GM21717 (cell line): ENCODE results near the gene SYCP1.
"Not testable (repeated sequence)": the region's sequence is repeated elsewhere in the genome, so short reads cannot be mapped to it uniquely, and the experiment has no call there.

Source experiments
- ATAC-seq: cut with Tn5 transposase; IDR thresholded peaks from one replicate; pipeline ENCODE4 v1.9.1; 2021; ENCODE audit warnings: mild to moderate bottlenecking, moderate library complexity; ENCODE audit not compliant: unreplicated experiment

Gene SYCP1

DNA sequence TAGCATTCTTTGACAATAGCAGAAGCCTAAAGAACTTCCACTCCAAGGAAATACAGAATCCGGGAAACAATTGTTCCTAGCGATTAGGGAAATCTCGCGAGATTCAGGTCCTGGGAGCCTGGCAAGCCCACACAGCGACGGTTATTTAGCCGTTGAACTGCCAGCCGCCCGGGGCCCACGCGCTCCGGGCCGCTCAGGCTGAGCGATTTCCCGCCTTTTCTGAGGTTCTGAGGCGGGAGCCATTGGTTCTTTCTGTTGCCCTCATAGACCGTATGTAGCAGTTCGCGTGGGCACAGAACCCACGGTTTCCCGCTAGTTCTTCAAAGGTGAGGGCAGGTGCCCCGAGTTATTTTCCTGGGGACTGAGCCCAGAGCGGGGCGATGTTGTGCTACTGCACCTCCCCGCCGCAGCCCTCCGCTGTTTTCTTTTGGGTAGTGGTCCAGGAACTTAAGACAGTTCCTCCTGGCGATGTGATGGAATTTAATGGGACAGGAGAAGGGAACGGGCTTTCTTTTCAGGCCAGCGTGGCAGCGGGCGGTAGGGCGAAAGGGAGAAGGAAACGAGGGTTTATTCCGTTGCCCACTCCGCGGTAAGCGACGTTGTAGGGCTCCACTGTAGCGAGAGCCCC is at the start of gene SYCP1:
SYCP1 (plus strand) TSS at position 171 of the 628 bp plus-strand sequence. CDS start 602 bp downstream, outside the sequence.
- ATAC-seq = no peak

- no peak for ATAC-seq
Observed at GRCh38 chr1:114819869-114820268, 34.8 kb upstream of the SYCP1 start.

DNA sequence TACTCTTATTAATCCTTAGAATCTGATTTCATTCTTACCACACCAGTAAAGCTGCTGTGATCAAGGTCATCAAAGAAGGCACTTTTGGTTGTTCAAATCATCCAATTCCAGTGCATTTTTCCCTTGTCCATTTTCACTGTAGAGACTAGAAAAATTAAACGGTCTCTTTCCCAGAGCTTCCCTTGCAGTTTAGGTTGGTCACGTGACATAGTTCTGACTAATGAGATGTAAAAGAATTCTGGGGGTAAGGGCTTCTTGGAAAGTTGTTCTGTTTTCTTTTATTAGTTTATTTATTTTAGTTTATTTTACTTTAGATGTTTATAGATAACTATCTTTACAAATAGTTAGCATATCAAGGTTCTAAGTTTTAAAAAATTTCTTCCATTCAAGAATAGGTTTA is 34.3 kb upstream of the SYCP1 start:
- no peak for ATAC-seq

DNA sequence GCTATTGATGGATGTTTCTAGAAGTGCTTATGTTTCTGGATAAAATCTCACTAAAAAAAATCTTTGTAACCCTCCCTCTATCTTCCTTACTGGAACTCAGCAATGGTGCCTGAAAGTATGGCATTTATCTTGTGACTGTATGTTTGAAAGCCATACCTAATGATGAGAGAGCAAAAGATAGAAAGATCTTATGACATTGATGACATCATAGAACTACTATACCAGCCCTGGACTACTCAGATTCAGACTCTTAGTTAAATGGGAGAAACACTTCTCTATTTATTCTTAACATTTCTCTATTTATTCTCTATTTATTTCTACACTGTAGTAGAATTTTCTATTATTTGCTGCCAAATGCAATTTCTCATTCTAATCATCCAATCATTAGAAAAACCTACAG is 32.7 kb upstream of the SYCP1 start:
- no peak for ATAC-seq

DNA sequence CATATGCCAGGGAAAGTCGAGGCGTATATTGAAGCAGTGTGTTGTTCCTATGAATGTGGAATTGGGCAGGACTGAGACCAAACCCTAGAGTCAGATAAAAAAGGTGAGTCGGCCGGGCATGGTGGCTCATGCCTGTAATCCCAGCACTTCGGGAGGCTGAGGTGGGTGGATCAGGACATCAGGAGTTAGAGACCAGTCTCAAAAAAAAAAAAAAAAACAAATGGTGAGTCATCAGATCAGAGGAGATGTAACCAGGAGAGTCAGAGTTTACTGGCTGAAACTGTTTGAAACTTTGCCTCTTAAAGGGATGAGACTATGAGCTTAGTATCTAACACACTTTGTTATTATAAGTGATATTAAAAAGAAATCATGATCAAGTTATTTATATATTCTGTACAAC is 26.4 kb upstream of the SYCP1 start:
- ATAC-seq = no peak

DNA sequence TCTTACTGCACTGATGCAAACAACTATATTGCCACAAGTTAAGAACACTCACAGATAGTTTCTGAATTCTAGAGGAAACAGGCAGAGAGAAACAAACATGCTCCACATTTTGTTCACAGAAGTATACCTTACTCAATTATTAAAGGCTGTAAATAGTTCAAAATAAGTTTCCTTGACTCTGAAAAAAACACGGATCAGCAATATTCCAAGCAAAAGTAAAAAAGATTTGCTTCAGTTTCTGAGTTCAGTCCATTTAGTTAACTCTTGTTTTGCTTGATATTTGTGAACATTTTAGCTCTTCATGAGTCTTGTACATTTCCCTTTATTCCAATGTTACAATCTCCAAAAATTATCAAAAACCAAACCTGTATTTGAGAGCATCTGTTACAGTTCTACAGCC is 24.6 kb upstream of the SYCP1 start:
- not testable (repeated sequence) for ATAC-seq

DNA sequence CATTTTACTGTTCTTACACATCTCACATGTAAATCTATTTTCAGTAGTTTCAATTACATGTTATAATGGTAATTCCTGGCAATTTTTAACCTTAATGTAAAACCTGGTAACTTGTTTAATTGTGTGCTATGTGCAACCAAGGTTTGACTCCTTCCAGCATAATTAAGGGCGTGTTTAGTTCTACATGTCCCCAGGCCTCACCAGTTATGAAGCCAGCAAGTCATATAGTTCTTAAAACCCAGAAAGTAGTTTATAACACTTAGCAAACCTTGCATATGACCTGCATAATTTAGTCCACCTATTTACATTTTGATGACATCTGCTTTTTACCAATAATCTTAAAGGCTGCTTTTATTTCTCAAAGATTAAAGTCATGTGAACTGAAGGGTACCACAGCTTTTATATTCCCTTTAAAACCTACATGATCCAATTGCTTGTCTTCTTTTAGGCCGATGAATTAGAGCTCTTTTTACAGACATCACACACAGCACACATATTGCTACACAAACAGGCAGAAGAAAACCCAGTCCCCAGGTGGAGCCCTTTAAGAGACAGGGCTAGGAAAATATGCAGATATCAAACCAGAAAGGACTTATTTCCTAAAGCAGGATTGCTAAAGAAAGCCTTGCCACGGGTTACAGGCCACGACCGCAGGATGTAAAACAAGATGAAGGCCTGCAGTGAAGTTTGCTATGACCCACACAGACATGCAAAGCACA is 23.2 kb upstream of the SYCP1 start:
- ATAC-seq = no peak

DNA sequence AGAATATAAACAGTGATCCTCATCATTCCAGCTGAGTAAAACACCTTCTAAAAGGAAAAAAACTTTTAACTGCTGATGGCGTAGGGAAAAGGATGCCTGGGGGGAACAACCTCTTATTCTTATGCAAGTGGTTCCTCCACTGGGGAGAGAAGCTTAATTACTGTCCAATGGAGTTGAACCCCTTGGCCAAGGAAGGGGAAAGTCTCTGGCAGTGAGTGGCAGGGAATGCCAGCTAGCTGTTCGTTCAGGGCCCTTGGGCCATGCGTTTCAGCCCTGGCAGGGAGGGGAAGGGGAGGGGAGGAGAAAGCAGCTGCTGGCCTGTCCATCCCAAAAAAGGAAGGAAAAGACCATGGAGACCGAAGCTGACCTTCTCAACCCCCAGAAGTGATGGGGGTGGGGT is 22.6 kb upstream of the SYCP1 start:
- ATAC-seq = no peak

DNA sequence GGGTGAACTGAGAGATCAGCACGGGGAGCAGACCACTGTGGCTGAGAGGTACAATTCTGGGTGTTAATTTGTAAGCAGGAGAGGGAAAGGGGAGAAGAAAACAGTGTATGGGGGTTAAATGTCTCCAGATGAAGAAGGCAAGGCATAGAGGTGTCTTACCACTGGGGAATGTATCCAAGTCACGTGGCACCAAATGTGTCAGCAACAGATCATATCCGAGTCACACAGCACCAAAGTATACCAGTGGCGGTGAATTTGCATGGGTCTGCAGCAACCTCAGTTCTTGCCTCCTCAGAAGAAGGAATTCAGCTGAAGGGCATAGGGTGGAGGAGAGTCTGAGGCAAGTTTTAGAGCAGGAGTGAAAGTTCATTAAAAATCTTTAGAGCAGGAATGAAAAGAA is 21.2 kb upstream of the SYCP1 start:
- no peak for ATAC-seq

DNA sequence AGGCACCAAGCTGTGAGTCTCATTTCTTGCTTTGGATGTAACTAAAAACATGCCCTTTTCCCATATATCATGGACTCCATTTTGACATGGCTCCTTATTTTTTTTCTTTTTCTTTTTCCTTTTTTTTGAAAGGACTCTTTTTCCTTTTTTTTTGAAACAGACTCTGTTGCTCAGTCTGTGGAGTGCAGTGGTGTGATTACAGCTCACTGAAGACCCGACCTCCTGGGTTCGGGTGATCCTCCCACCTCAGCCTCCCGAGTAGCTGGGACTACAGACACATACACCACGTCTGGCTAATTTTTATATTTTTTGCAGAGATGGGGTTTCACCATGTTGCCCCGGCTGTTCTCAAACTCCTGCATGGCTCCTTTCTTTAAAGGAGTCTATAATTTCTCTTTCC is 10.4 kb upstream of the SYCP1 start:
- no peak for ATAC-seq

GRCh38 chr1:114853584-114853983 is 1.1 kb upstream of the SYCP1 start:
- no peak for ATAC-seq

DNA sequence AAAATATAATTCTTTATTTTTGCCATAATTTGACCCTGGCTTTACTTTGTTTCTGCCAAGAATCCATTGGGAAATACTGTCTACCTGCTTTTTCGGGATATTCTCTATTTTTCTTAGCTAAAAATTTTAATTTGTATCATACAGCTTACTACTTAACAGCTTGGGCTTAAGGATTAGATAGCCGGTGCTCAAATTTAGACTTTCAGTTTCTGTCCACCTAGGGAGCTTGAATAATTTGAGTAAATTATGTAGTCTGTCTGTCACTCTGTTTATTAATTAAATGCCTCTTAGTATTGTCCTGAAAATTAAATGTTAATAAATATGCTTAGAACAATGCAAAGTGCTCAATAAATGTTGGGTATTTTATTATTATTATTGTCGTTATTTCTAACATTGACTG is 6.7 kb downstream of the SYCP1 start:
- ATAC-seq = no peak

- ATAC-seq = no peak
Observed at GRCh38 chr1:114892194-114892918, 37.7 kb downstream of the SYCP1 start.

DNA sequence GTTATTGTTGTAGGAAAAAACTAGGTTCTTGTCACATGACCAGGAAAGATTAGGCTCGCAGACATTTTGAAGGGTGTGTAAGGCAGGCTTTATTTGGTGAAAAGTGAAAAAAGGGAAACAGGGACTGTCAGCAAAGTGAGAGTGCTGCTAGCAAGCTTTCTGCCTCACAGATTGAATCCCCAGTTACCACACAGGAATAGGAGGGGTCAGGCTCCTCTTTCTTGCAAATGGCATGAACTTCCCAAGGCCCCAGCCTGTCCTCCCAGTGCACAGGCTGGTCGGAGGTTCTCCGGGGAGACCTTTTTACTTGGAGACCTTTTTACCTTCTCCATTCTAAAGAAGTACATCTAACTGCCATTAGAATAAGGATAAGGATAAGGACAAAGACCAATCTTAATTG is 42.1 kb downstream of the SYCP1 start:
- no peak for ATAC-seq

DNA sequence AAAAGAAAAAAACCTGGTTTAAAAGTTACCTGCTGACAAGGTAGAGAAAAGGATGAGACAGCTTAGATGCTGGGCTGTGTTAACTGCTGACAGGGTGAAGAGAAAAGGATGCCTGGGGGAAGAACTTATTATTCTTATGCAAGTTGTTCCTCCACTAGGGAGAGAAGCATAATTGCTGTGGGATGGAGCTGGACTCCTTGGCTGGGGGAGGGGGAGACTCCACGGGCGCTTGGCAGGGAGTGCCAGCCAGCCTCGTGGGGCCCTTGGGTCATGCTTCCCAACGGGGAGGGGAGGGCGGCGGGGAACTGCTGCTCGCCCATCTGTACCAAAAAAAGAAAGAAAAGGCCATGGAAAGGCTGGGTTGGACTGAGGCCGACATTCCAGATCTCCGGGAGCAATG is 47.2 kb downstream of the SYCP1 start:
- ATAC-seq = no peak

DNA sequence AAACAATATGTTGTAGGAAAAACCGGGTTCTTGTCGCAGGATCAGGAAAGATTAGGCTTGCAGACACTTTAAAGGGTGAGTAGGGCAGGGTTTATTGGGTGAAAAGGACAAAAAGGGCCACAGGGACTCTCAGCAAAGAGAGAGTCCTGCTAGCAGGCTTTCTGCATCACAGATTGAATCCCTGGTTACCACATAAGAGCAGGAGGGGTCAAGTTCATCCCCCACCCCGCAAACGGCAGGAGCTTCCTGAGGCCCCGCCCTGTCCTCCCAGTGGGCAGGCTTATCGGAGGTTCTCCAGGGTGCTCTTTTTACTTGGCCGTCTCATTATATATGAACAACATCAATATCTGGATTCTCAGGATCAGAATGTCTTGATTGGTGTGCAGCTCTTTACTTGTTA is 47.7 kb downstream of the SYCP1 start:
- ATAC-seq = no peak

- ATAC-seq = no peak
Observed at GRCh38 chr1:114903480-114903879, 48.8 kb downstream of the SYCP1 start.

GRCh38 chr1:114915720-114916119 is 61.1 kb downstream of the SYCP1 start:
- ATAC-seq = not testable (repeated sequence)

DNA sequence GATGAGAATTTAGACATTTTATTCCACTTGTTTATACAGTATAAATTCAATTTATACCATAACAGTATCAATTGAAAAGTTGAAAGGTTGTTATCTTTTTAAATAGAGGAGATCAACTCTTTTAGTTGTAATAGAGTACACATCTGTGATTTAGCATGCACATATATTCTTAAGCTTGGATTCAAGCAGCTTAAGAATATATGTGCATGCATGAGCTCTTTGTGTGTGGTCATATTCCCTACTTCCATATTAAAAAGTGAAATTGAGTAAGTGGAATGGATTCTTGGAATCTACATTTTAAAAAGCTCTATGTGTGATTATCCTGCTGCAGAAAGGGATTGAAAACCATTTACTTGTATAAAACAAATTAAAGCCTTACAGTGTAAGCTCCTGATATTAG is 71.9 kb downstream of the SYCP1 start:
- ATAC-seq = no peak

- ATAC-seq = no peak
Observed at GRCh38 chr1:114927401-114927800, 72.7 kb downstream of the SYCP1 start.

DNA sequence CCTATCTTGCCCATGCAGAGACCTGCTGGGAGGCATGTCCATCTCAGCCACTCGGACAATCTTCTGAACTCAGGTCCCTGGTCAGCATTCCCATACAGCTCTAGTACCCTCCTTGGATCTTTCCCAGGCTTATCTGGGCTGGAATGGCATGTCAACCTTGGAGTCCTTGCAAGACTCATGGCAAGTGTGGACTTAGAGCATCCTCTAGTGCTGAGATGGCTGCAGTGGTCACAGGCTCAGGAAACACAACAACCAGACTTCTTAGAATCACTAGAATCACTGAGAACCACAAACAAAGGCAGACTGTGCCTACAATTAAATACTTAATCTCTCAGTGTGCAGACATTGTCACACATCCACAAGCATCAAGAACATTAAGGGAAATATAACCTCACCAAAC is 101.9 kb downstream of the SYCP1 start:
- ATAC-seq = no peak

DNA sequence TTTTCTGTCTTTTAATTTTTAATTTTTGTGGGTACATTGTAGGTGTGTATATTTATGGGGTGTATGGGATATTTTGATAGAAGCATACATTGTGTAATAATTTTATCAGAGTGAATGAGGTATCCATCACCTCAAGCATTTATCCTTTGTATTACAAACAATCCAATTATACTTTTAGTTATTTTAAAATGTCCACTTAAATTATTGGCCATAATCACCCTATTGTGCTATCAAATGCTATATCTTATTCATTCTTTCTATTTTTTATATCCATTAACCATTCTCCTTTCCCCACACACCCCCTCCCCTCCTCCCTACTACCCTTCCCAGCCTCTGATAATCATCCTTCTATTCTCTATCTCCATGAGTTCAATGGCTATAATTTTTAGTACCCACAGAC is 104.8 kb downstream of the SYCP1 start:
- ATAC-seq = no peak
